Prostate gland (tissue), 2 donors: Measurements from ENCODE around the gene MAFG.

Experiments
- CTCF ChIP-seq, 4 experiments: fragments of 200-600 bp in 2 of 4; fragments of 450-650 bp in 2 of 4; sonication (generic) in 2 of 4; IDR thresholded peaks; 1 replicate in 3 of 4; 2 replicates in 1 of 4; pipeline ENCODE4 v1.5.1; 2016 to 2019; ENCODE audit warnings: antibody characterized with exemption in 4 of 4, mild to moderate bottlenecking in 2 of 4, moderate library complexity in 2 of 4
- POLR2A ChIP-seq: fragments of 450-650 bp; IDR thresholded peaks from one replicate; pipeline ENCODE4 v1.6.1; 2016; ENCODE audit warnings: antibody characterized with exemption, mild to moderate bottlenecking

- TF ChIP-seq CTCF (IDR thresholded peaks at IDR 0.05) (no peak), POLR2A (no peak)
Observed at GRCh38 chr17:81962499-81963441, 35.2 kb upstream of the MAFG start.
